Astrocyte of the spinal cord (primary cell): ENCODE data around the gene UGT8.
A peak's percentile ranks its signal among the peaks of the same experiment; 100 is the strongest.

Experiments used
- DNase-seq: peaks from one replicate; pipeline ENCODE4 v3.0.0; 2011; ENCODE audit warnings: low read depth, low spot score
- H3K4me3 ChIP-seq: 2 replicates; pipeline ENCODE4 v1.5.1; 2011; ENCODE audit warnings: low read depth, mild to moderate bottlenecking, low read length, moderate library complexity
- in situ Hi-C: cut with HindIII; loops from 2 replicates; pipeline ENCODE4 v1.10.0; 2017; ENCODE audit warnings: low sequenced_read_pairs
- TF ChIP-seq, protein P1 (sequence below): IDR thresholded peaks from 2 replicates; pipeline ENCODE4 v1.5.1; 2012; ENCODE audit warnings: low read depth, mild to moderate bottlenecking, low read length, inconsistent platforms

UGT8 gene

DNA sequence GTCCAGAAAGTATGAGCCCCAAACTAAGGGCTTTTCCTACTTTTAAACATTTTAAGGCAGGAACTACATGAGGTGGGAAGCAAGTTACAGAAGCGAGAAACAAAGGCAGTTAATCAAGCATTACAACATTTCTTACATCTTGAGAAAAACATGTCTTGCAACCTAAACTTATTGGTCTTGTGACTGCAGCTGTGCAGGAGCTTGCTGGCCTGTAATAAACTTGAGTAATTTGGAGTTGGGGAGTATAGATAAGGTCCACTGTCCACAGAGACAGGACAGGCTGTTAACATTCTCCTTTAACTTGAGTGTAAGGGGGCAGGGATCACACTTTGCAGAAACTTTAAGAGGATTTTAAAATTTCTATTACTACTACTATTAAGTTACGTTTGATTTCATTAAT is 2.7 kb upstream of the UGT8 start:
- H3K4me3 ChIP-seq = no peak overlapping the region
- TF ChIP-seq, protein P1, sequence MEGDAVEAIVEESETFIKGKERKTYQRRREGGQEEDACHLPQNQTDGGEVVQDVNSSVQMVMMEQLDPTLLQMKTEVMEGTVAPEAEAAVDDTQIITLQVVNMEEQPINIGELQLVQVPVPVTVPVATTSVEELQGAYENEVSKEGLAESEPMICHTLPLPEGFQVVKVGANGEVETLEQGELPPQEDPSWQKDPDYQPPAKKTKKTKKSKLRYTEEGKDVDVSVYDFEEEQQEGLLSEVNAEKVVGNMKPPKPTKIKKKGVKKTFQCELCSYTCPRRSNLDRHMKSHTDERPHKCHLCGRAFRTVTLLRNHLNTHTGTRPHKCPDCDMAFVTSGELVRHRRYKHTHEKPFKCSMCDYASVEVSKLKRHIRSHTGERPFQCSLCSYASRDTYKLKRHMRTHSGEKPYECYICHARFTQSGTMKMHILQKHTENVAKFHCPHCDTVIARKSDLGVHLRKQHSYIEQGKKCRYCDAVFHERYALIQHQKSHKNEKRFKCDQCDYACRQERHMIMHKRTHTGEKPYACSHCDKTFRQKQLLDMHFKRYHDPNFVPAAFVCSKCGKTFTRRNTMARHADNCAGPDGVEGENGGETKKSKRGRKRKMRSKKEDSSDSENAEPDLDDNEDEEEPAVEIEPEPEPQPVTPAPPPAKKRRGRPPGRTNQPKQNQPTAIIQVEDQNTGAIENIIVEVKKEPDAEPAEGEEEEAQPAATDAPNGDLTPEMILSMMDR = no peak
- no peak for DNase-seq
- in situ Hi-C loops = no loop called here

DNA sequence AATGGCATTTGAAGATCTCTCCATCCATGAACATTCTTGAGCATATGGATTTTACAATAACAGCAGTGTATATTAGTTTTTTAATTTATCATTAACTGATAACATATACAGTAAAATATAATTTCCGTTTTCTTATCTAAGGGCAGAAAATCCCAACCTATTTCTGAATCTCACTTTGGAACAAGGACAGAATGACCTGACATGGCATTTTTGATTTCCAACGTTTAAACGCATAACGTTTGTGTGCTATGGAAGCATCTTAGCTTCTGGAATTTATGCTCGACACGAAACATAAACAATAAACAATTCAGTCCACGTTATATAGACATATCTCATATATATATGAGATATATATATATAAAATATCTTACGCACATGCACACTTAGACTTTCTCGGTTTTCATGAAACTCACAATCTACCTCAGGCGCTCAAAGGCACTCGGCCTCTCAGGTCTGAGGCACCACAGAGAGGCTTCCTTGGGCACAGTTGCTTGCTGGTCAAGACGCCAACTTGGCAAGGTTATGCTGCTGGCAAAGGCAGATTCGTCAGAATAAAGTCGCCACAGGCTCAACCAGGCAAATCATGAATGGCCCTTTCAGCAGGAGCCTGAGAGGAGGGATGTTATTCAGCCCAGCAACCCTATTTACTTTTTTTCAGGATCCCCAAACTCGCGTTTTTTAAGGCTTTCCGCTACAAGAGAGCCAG is 1.0 kb upstream of the UGT8 start:
- no peak for DNase-seq

DNA sequence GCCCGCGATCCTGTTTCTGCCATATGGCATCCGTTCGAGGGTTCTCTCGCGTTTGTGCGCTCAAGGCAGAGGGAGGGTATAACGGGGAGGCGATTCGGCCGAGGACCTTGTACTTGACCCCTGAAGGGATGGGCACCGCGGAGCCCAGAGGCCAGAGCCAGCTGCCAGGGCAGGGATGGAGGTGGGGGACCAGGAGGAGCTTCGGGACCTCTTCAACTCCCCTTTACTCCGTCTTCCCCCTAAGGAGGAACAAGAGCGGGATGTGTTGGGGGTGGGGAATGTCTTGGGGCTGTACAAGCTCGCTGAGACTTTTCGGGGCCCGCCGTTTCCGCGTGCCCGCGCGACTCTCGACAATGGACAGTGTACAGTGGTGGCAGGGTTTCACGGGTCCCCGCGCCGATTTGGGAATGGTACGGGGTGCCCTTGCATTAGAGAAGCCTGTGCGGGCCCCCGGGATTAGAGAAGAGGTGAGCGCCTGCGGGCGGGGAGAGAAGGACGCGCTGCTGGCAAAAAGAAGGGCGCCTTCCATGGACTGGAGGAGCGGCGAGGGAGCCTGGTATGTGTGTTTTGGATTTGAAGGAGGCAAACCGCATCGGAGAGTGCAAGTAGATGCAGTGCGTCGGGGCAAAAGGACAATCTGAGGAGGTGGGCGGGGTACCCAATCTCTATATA is 760 bp downstream of the UGT8 start:
- peak overlapping the region; percentile 55 for H3K4me3 ChIP-seq
- in situ Hi-C loops = no loop called here
- TF ChIP-seq, protein P1 = no peak
- peak; percentile 10 for DNase-seq

More for the DNA sequence above, 1.0 kb upstream of the UGT8 start:
- in situ Hi-C loops = no loop called here
- TF ChIP-seq, protein P1 = no peak
- H3K4me3 ChIP-seq = no peak overlapping the region

- in situ Hi-C loops = no loop called here
- no peak for DNase-seq
- H3K4me3 ChIP-seq = peak overlapping the region; percentile 55
- TF ChIP-seq, protein P1 = no peak
These were observed 1.4 kb downstream of the UGT8 start for GRCh38 chr4:114599903-114600552.

- H3K4me3 ChIP-seq = no peak overlapping the region
- TF ChIP-seq, protein P1 = no peak
- in situ Hi-C loops = no loop called here
- peak; percentile 12 for DNase-seq
These were observed 2.1 kb downstream of the UGT8 start for GRCh38 chr4:114600672-114601071.

DNA sequence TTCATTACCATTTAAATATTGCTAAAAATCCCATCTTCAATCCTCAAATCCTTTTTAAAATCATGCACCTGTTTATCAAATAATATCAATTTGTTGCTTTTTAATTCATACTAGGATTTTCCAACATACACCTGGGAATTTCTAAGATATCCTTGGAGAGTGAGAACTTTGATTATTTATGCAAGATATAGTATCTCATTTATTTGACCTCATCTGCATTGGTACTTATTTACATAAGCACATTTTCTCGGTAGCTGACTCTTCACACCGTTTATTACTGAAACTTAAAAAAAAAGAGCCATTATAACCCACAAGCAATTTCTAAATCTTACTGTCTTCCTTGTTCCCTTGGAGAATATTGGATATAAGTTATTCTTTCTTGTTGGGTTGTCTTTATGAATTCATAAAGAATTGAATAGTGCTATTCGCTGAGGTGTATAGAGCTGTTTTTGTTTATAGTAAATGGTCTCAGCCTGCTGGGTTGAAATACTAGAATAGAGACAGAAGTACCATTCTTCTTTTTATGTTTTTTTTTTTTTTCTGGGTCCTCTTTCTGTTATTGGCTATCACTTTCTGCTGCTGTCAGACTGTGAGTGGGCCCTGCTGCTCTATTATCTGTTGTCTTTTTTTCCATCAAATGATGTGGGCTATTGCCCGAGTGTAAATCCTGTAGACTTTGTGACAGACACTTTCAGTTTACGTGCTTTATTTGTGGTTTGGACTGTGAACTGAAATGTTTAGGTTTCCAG is 2.9 kb downstream of the UGT8 start:
- no peak overlapping the region for H3K4me3 ChIP-seq

More for the DNA sequence above, 2.9 kb downstream of the UGT8 start:
- TF ChIP-seq, protein P1 = no peak
- DNase-seq = no peak
- in situ Hi-C loops = no loop called here
